ENCODE results near the gene ZNF511.

DNA sequence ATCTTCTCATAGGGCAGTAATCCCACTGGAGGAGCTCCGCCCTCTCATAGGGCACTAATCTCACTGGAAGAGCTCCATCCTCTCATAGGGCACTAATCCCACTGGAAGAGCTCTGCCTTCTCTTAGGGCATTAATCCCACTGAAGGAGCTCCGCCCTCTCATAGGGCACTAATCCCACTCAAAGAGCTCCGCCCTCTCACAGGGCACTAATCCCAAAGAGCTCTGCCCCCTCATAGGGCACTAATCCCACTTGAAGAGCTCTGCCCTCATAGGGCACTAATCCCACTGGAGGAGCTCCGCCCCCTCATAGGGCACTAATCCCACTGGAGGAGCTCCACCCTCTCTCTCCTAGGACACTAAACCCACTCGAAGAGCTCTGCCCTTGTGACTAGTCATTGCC is 52.5 kb downstream of the ZNF511 start:
- TF ChIP-seq, protein P1, sequence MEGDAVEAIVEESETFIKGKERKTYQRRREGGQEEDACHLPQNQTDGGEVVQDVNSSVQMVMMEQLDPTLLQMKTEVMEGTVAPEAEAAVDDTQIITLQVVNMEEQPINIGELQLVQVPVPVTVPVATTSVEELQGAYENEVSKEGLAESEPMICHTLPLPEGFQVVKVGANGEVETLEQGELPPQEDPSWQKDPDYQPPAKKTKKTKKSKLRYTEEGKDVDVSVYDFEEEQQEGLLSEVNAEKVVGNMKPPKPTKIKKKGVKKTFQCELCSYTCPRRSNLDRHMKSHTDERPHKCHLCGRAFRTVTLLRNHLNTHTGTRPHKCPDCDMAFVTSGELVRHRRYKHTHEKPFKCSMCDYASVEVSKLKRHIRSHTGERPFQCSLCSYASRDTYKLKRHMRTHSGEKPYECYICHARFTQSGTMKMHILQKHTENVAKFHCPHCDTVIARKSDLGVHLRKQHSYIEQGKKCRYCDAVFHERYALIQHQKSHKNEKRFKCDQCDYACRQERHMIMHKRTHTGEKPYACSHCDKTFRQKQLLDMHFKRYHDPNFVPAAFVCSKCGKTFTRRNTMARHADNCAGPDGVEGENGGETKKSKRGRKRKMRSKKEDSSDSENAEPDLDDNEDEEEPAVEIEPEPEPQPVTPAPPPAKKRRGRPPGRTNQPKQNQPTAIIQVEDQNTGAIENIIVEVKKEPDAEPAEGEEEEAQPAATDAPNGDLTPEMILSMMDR (IDR thresholded peaks at IDR 0.05 in 2 of 3, conservative IDR thresholded peaks at IDR 0.05 in 1 of 3; ENCODE audit: borderline replicate concordance in 1 of 3, insufficient read depth in 1 of 3, low read depth in 2 of 3, low read length in 2 of 3): no peak
- no peak for TF ChIP-seq SP1 (IDR thresholded peaks at IDR 0.05; ENCODE audit: low read depth)
- no peak for TF ChIP-seq POLR2A (IDR thresholded peaks at IDR 0.05; ENCODE audit: borderline replicate concordance, extremely low read depth, insufficient read depth, insufficient read length)
- TF ChIP-seq EGR1 (IDR thresholded peaks at IDR 0.05; ENCODE audit: low read depth): no peak
- TF ChIP-seq, protein P2, sequence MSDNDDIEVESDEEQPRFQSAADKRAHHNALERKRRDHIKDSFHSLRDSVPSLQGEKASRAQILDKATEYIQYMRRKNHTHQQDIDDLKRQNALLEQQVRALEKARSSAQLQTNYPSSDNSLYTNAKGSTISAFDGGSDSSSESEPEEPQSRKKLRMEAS (IDR thresholded peaks at IDR 0.05): no peak

Measured in HCT116 (cell line).